CD4-positive, alpha-beta T cell treated with Interferon gamma for 1 hour (primary cell): ENCODE results near the gene MRPL3.
"Not testable (repeated sequence)": the region's sequence is repeated elsewhere in the genome, so short reads cannot be mapped to it uniquely, and the experiment has no call there.

Source experiments
- DNase-seq: peaks from one replicate; pipeline ENCODE4 v3.0.0-alpha.2; 2020

The MRPL3 gene

DNA sequence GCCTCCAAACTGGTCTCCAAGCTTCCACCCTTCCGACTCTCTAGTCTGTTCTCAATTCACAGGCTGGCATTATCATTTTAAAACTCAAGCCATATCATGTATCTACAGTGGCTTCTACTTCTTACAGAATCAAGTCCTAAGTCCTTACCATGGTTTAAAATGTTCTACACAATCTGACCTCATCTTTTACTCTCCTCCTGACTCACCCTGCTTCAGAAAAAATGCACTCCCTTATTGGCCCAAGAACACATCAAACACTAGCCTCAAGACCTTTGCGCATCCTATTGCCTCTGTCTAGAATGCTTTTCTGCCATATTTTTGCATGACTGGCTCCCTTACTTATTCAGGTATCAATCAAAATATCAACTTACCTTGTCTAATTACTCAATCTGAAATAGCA lies 11.0 kb downstream of the MRPL3 start:
- no peak for DNase-seq

DNA sequence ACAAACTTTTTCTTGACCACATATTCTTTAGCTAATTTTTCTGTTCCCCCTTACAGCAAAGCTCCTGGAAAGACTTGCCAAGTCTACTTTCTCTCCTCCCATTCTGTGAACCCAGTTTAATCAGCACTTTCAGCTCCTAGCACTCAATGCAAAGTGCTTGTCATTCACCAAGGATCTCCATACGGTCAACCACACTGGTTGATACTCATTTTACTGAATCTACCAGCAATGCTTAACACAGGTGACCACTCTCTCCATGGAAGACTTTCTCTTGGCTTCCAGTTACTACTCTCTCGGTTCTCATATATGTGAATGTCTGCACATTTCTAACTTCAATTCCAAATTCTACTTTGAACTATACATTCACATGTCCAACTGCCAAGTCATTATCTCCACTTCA lies 11.7 kb downstream of the MRPL3 start:
- no peak for DNase-seq

DNA sequence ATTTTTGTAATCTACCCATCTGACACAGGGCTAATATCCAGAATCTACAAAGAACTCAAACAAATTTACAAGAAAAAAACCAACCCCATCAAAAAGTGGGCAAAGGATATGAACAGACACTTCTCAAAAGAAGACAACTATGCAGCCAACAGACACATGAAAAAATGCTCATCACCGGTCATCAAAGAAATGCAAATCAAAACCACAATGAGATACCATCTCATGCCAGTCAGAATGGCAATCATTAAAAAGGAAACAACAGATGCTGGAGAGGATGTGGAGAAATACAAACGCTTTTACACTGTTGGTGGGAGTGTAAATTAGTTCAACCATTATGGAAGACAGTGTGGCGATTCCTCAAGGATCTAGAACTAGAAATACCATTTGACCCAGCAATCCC lies 16.2 kb downstream of the MRPL3 start:
- DNase-seq, result not testable (repeated sequence)

DNA sequence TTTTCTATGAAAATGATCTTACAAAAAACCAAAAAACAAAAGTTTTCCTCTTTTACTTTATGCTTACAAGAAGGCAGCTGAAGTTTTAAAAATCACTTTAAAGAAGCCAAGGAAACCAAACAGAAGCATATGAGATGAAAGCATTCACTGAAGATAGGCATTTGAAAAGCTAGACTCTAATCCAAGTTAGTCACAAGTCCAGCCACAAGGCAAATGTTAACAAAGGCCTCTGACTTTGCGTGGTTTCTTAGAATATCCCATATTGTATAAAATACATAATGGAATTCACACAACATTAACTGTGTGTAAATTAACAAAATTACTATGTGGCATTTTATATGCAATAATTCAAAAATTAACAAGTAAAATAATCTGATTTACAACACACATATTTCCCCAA lies 17.7 kb downstream of the MRPL3 start:
- DNase-seq, result no peak

DNA sequence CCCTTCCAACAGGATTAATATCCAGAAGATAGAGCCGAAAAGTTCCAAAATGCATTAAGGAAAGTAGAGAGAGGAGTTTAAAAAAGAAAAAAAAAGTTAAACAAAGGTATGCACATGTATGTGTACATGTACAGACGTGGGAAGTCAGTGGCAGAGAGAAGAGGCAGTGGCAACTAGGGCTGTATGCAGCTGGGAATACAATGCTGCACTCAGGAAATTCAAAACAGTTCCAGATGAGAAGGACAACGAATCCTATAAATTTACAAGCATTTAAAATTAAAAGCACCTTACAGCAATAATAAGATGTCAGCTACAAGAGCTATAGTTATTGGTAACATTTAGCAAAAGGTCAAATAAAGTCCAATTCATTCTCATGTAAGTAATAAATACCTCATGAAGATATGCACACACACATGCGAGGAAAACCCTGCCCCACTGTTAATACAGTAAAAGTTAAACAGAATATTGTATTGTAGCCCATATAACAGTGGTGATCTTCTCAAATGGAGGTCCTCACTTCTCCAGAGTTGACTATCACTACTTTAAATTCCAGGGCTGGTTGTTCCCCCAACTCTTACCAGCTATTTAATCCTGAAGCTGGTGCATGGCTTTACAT lies 18.2 kb downstream of the MRPL3 start:
- no peak for DNase-seq

DNA sequence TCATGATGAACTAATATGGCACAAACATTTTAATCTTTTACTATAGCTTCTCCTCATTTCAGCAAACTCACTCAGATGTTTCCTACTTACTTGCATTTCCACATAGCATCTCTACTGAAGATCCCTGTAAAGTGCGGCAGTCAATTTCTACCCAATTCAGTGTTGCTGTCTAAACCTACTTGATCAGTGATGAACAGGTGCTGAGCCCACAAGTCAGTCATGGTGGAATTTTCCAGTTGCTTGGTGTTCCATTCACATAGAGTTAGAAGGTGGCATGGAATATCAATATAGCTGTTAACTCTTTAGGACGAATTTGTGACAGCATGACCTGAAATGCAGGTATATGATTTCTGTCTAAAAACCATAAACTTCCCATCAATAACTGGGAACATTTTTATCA lies 22.7 kb downstream of the MRPL3 start:
- no peak for DNase-seq

DNA sequence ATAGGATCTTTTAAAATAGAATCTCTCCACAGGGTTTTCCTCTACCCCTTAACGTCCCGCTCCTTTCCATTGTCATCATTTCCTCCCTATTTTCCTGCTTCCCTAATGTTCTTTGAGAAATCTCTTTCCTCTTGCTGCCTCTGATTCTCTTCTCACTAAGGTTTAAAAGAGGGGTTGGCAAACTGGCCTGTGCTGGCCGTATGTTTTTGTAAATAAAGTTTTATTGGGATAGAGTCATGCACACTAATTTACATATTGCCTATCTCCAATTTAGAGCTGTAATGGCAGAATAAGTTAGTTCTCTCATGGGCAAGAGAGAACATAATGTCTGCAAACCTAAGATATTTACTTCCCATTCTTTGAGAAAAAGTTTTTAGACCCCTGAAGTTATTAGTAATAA lies 25.0 kb downstream of the MRPL3 start:
- no peak for DNase-seq

DNA sequence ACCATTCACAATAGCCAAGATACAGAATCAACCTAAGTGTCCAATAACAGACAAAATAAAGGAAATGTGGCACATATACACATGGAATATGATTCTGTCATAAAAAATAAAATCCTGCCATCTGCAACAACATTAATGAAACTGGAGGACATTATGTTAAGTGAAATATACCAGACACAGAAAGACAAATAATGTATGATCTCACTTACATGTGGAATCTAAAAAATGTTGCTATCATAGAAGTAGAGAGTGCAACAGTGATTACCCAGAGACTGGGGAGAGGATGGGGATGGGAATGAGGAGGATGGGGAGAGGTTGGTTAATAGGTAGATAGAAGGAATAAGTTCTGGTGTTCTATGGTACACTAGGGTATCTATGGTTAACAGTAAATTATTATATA lies 28.7 kb downstream of the MRPL3 start:
- DNase-seq, result no peak

DNA sequence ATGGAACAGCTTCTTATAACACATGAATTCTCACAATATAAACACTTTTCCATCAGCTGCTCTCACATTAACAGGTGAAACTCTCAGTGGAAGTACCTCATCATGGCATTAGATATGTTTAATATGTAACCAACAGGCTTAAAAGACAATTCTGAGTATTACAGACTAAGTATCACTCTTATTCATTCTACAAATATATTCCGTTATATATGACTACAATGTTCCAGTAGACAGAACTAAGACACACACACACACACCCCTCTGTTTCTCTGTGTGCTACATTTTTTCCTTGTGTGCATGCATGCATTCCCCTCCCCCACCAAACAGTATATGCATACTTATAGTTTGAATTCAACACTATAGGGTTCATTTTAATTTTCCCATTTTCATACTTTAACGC lies 32.4 kb downstream of the MRPL3 start:
- DNase-seq, result no peak

DNA sequence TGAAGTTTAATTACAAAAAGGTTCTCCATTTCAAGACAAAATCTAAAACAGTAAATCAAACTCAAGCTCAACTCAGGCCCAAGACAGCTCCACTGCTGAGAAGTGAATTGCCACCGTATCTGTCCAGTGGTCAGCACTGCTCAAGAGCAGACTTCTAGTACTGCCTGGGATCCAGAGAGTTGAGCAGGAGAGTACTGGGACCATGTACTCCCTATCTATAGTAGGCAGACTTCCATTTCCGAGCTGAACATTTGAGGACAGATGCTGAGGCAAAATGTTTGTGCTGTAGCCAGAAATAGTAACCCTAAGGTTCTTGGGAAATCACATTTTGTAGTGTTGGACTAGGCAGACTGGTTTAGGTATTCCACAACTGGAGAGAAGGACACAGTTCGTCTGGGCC lies 44.1 kb downstream of the MRPL3 start:
- DNase-seq, result no peak

DNA sequence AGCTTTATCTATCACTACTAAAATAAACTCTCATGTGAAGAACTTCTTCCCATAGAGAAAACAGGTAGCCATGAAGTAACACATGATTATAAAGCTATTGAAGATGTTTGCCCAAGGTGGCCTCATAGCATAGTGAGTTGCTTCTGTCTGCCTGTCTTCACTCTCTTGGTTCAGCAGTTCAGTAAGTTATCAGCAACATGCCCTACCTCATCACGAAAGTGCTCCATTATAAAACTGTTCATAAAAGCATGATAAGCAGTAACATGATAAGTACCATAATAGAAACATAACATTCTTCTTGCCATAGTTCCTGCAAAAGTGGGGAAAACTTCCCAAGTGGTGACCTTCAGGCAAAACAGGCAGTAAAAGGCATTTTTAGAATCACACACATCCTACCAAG lies 45.6 kb downstream of the MRPL3 start:
- no peak for DNase-seq

DNA sequence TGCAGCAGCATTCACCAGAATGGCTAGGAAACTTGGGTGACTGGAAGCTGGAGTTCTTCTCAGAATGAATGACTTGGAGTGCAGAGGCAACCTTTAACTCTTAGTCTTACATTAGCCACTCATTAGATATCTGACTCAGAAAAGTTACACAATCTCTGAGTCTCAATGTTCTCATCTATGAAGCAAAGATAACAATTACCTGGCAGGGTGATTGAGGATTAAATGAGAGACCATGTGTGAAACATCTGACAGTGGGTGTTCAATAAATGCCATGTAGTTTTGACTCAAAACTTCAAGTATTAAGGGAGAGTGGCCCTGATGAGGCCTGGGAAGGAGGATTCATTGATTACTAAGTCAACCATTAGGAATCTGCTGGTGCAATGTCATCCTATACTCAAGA lies 48.3 kb downstream of the MRPL3 start:
- DNase-seq, result no peak

DNA sequence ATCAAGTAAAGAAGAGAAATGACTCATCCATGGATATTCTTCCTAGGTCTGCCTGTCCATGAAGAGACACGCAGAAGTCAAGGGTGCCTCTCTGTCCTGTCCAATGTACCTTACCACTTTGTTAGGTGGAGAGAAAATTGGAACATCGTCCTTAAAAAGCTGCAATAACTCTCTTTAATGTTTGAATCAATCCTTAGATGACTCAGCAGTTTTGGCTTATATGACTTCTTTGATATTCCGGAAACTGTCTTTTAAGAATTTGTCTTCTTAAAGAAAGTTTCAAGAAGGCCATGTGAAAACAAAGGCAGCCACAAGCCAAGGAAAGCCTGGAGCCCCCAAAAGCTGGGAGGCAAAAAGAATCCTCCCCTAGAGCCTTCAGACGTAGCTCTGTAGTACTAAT lies 49.2 kb downstream of the MRPL3 start:
- DNase-seq, result no peak

DNA sequence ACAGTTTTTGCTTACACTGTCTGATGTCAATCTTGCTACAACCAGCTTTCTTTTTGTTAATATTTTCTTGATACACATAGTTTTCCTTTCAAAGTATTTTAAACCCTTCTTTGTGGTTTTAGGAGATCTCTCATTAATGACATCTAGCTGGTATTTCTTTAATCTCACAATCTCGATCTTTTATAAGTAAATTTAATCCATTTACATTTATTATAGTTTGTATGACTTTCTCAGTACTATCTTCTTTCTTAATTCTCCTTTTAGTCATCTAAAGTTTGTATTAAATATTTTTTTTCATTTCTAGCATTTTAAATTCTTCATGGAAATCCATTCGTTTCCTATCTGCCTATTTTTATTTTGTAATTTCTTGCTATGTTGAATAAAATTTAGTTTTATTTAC lies 55.4 kb downstream of the MRPL3 start:
- DNase-seq, result no peak

DNA sequence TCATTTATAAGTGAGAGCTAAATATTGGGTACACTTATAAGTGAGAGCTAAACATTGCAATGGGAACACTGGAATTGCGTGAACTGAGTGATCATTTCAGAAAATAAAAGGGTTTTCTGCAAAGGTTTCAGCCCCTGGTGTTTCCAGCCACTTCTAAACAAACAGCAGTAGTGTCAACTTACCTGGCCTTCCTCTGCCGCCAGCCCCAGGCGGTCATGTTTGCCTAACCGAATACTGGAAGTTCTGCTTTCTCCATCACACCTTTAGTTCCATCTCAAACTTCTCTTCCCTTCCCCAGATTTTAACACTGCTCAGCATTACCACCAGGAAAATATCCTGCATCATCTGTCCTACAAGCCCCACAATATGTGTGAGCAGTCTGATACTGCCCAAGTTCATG lies 58.6 kb downstream of the MRPL3 start:
- DNase-seq, result no peak

DNA sequence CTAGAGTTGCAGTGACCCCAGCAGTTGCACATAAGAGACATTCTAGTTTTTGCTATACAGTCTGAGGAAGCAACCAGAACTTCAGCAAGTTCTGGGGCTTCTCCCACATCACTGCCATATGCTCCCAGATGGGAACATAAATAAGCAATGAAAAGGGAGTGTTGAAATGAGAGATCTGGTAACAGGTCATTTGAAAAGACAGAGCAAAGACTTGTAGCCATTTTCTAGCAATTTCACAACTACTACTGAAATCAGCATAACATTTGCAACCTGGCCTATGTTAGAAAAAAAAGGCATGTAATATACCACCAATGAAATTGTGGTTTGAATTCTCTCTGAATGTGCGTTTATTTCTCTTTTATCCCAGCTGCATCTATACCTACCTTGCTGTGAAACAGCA lies 63.7 kb downstream of the MRPL3 start:
- DNase-seq, result no peak

DNA sequence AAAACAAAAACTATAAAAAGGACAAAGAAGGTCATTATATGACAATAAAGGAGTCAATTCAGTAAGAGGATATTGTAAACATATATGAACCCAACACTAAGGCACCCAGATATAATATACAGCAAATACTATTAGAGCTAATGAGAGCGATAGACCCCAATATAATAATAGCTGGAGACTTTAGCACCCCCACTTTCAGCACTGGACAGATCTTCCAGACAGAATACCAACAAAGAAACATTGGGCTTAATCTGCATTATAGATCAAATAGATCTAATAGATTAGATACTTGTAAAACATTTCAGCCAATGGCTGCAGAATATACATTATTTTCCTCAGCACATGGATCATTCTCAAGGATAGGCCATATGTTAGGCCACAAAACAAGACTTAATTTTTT lies 67.8 kb downstream of the MRPL3 start:
- no peak for DNase-seq

DNA sequence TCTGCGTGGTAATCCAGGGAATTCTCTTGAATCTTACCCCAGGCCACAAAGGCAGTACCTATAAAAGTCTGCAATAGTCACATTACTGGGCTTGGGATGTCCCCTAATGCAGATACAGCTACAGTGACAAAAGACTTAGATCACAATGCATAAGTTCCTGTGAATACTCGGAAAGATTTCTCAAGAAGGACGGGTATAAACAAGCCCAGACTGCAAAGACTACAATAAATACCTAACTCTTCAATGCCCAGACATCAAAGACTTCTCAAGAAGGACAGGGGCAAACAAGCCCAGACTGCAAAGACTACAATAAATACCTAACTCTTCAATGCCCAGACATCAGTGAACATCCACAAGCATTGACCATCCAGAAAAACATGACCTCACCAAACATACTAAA lies 70.3 kb downstream of the MRPL3 start:
- DNase-seq, result no peak

DNA sequence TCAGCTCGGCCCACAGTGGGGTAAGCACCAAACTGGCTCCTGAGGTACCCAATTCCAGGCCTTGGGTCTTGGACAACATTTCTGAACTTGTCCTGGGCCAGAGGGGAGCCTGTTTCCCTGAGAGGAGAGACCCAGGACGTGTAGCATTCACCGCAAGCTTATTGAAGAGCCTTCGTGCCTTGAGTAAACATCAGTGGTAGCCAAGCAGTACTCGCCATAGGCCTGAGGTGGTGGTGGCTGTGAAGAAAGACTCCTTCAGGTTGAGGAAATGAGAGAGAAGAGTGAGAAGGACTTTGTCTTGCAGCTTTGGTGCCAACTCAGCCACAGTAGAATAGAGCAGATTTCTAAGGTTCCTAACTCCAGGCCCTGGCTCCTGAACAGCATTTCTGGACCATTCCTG lies 71.0 kb downstream of the MRPL3 start:
- no peak for DNase-seq

DNA sequence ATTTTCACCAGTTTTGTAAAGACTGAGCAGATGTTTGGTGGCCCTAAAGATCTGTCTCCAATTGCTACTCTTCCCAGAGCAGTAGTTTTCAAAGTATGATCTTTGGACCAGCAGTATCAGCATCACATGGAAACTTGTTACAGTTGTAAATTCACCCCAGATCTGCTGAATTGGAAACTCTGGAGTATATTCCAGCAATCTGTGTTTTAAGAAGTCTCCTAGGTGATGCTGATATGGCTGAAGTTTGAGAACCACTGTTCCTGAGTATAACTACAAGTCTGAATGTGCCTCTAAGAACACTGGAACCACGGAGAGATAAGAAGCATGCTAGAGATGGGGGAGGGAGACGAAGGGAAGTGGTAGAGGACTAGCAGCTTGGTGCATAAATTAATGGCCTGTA lies 75.5 kb downstream of the MRPL3 start:
- DNase-seq, result no peak

DNA sequence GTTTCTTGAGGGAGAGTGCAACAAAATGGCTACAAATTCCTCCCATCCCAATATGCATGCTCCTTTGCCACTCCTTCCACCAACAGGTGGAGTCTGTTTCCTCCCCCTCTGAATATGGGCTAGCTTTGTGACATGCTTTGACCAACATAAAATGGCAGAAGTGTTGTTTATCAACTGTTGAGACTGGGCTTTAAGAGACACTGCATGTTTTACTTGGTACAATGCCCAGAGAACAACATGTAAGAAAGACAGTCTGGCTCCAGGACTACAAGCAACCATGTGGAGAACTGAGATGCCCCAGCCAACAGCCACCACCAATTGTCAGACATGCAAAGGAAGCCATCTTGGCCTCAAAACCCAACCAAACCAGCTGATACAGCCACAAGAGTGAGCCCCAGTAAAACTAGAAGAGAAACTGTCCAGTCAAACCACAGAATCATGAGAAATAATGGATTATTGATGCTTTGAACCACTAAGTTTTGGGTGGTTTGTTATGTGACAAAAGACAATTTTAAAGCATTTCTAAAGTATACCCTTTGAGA lies 80.7 kb downstream of the MRPL3 start:
- no peak for DNase-seq

DNA sequence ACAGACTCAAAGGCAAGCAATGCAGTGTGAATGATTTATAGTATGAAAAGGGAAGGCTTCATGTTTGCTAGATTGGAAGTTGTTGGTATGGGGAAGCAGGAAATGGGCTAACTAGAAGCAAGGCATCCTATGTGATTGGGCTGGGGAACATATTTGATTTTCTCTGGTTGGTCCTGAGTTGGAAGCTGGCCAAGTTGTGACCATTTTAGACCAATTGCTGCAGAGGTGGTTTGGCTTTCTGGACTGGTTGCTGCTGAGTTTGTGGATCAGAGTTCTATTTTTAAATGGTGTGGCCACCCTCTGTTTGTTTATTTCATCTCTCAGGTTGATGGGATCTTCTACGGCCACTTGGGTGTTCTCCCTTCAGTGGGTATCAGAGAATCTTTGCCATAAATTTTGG lies 81.5 kb downstream of the MRPL3 start:
- DNase-seq, result no peak

DNA sequence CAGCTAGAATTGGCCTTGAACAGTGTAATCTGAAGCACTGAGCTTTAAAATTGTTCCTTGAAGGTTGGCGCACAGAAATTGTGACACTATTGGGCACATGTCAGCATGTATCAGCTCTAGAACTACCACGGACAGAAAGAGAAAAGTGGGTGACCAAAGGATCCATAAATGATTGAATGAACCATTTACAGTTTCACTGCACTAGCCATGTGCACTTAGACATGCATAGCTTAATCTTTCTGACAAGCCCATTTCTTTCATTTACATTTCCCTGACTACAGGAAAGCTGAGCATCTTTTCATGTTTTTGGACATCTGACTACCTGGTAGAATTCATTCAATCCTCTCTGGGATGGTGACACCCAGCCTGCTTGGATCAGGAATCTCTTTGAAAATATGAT lies 85.0 kb downstream of the MRPL3 start:
- no peak for DNase-seq
